ENCODE measurements around the gene NANOGP8. TPM values are rescaled to one million over a fixed set of nuclear protein-coding genes. Genes with fewer than 3 reads are reported as not detected.

NANOGP8 gene
- total RNA-seq, 3 donors from 2014 or later (not counting 1 experiment from before 2014, with no cell fraction given) = not detected

DNA sequence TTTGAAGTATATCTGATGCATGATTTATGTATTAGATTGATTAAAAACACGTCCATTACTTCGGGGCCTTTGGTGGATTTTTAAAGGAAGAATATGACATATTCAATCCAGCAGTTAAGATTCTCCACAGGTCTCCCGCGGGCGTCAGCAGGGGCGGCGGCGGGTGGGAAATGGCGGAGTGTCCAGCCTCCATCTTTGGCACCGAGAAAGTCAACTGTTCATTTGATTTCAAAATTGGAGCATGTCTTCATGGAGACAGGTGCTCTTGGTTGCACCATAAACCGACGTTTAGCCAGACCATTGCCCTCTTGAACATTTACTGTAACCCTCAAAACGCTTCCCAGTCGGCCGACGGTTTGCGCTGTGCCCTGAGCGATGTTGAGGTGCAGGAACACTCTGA lies 7.2 kb upstream of the NANOGP8 start:
- ATAC-seq (no peak), DNase-seq (no peak)
- no peaks in the 10 kb centered on the region for H3K27me3 Mint-ChIP-seq (ENCODE audit: low read depth in 2 of 2)
- no peak overlapping the region for H3K27ac Mint-ChIP-seq
- no peaks in the 10 kb centered on the region for H3K9me3 Mint-ChIP-seq
- Histone ChIP-seq H3K4me3 (ENCODE audit: low read length) (no peak overlapping the region), H3K27me3 (ENCODE audit: control insufficient read depth, insufficient read depth, low read length) (no peaks in the 10 kb centered on the region), H3K36me3 (ENCODE audit: control insufficient read depth, insufficient read depth, low read length) (no peaks in the 10 kb centered on the region), H3K4me1 (ENCODE audit: control insufficient read depth, insufficient read depth, low read length) (no peaks in the 10 kb centered on the region), H3K27ac (ENCODE audit: low read length) (no peak overlapping the region), H3K9me3 (ENCODE audit: control insufficient read depth, insufficient read depth, low read length) (no peaks in the 10 kb centered on the region)
- intact Hi-C loops (cut with micrococcal nuclease) = no loop called here
- H3K4me3 Mint-ChIP-seq = no peak overlapping the region
- no peaks in the 10 kb centered on the region for H3K4me1 Mint-ChIP-seq
- 94% methylated on average over 18 of the region's 18 CpGs for WGBS (ENCODE audit: insufficient coverage)
- H3K36me3 Mint-ChIP-seq = no peaks in the 10 kb centered on the region
- TF ChIP-seq, protein P1, sequence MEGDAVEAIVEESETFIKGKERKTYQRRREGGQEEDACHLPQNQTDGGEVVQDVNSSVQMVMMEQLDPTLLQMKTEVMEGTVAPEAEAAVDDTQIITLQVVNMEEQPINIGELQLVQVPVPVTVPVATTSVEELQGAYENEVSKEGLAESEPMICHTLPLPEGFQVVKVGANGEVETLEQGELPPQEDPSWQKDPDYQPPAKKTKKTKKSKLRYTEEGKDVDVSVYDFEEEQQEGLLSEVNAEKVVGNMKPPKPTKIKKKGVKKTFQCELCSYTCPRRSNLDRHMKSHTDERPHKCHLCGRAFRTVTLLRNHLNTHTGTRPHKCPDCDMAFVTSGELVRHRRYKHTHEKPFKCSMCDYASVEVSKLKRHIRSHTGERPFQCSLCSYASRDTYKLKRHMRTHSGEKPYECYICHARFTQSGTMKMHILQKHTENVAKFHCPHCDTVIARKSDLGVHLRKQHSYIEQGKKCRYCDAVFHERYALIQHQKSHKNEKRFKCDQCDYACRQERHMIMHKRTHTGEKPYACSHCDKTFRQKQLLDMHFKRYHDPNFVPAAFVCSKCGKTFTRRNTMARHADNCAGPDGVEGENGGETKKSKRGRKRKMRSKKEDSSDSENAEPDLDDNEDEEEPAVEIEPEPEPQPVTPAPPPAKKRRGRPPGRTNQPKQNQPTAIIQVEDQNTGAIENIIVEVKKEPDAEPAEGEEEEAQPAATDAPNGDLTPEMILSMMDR (IDR thresholded peaks at IDR 0.05) = no peak

DNA sequence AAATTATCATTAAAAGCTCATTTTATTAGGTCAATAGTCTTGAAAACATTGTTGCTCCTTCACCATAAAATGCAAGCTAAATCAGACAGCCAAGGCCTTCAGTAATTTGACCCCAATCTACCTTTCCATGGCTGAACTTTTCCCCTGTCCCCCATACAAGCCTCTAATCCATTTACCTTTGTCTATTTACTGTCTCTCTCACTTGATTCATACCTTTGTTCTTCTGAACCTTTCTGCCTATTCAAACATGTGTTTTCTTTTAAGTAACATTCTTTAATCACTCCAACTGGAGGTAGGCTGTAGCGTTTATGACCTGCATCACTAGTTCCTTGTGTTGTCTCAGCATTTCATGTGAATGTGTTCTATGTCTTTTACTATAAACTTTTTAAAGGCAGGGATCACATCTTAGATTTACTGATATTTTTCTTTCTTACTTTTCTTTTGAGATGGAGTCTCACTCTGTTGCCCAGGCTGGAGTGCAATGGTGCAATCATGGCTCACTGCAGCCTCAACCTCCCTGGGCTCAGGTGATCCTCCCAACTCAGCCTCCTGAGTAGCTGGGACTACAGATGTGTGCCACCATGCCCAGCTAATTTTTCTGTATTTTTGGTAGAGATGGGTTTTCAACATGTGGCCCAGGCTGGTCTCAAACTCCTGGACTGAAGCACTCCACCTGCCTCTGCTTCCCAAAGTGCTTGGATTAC lies 5.2 kb upstream of the NANOGP8 start:
- Histone ChIP-seq H3K9me3 (ENCODE audit: control insufficient read depth, insufficient read depth, low read length) (no peaks in the 10 kb centered on the region), H3K36me3 (ENCODE audit: control insufficient read depth, insufficient read depth, low read length) (no peaks in the 10 kb centered on the region), H3K27ac (ENCODE audit: low read length) (no peak overlapping the region), H3K4me3 (ENCODE audit: low read length) (no peak overlapping the region), H3K27me3 (ENCODE audit: control insufficient read depth, insufficient read depth, low read length) (no peaks in the 10 kb centered on the region), H3K4me1 (ENCODE audit: control insufficient read depth, insufficient read depth, low read length) (no peaks in the 10 kb centered on the region)
- Mint-ChIP-seq H3K4me3 (no peak overlapping the region), H3K27ac (no peak overlapping the region), H3K36me3 (no peaks in the 10 kb centered on the region), H3K9me3 (no peaks in the 10 kb centered on the region), H3K4me1 (no peaks in the 10 kb centered on the region), H3K27me3 (ENCODE audit: low read depth in 2 of 2) (peaks cover 0 to 3% of the 10 kb centered on the region in 2 donors)
- DNase-seq = no peak
- 80% methylated on average over 1 of the region's 1 CpG for WGBS (ENCODE audit: insufficient coverage)
- no peak for ATAC-seq
- TF ChIP-seq, protein P1 (IDR thresholded peaks at IDR 0.05) = no peak
- intact Hi-C loops (cut with micrococcal nuclease) = no loop called here

GRCh38 chr15:35089551-35089950 lies 4.5 kb upstream of the NANOGP8 start:
- no peaks in the 10 kb centered on the region for H3K27me3 ChIP-seq (ENCODE audit: control insufficient read depth, insufficient read depth, low read length)
- WGBS (ENCODE audit: insufficient coverage) = 86% methylated on average over 2 of the region's 2 CpGs
- Mint-ChIP-seq H3K36me3 (no peaks in the 10 kb centered on the region), H3K9me3 (no peaks in the 10 kb centered on the region), H3K4me1 (no peaks in the 10 kb centered on the region), H3K4me3 (no peak overlapping the region), H3K27ac (no peak overlapping the region), H3K27me3 (ENCODE audit: low read depth in 2 of 2) (peaks cover 0 to 3% of the 10 kb centered on the region in 2 donors)
- H3K9me3 ChIP-seq (ENCODE audit: control insufficient read depth, insufficient read depth, low read length) = no peaks in the 10 kb centered on the region
- H3K36me3 ChIP-seq (ENCODE audit: control insufficient read depth, insufficient read depth, low read length) = no peaks in the 10 kb centered on the region
- no peaks in the 10 kb centered on the region for H3K4me1 ChIP-seq (ENCODE audit: control insufficient read depth, insufficient read depth, low read length)
- no peak for DNase-seq
- TF ChIP-seq, protein P1 (IDR thresholded peaks at IDR 0.05) = no peak
- intact Hi-C loops (cut with micrococcal nuclease) = no loop called here
- no peak overlapping the region for H3K4me3 ChIP-seq (ENCODE audit: low read length)
- ATAC-seq = no peak
- H3K27ac ChIP-seq (ENCODE audit: low read length) = no peak overlapping the region

DNA sequence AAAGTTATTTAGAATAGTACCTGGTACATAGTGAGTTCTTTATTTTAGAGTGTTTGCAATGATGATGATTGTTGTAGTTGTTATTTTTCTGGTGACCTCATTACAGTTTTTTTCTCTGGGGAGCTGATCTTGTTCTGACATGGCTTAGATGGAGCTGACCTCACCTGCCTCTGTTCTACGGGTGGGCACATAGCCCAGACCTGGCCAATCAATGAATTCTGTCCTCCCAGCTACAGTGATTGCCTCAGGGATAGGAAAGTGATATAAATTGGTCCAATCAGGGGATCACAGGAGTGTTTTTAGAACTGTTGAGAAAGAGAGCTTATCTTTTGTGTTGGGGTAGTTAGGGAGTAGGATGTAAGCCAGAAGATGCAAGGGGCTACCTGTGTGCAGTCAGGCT lies 3.2 kb upstream of the NANOGP8 start:
- H3K4me3 Mint-ChIP-seq = no peak overlapping the region
- no peak for ATAC-seq
- WGBS (ENCODE audit: insufficient coverage) = 88% methylated on average over 1 of the region's 1 CpG
- no peak overlapping the region for H3K27ac ChIP-seq (ENCODE audit: low read length)
- intact Hi-C loops (cut with micrococcal nuclease) = no loop called here
- no peaks in the 10 kb centered on the region for H3K36me3 Mint-ChIP-seq
- H3K4me3 ChIP-seq (ENCODE audit: low read length) = no peak overlapping the region
- H3K36me3 ChIP-seq (ENCODE audit: control insufficient read depth, insufficient read depth, low read length) = no peaks in the 10 kb centered on the region
- no peaks in the 10 kb centered on the region for H3K9me3 ChIP-seq (ENCODE audit: control insufficient read depth, insufficient read depth, low read length)
- TF ChIP-seq, protein P1 (IDR thresholded peaks at IDR 0.05) = no peak
- H3K9me3 Mint-ChIP-seq = no peaks in the 10 kb centered on the region
- H3K27ac Mint-ChIP-seq = no peak overlapping the region
- no peaks in the 10 kb centered on the region for H3K27me3 ChIP-seq (ENCODE audit: control insufficient read depth, insufficient read depth, low read length)
- H3K4me1 Mint-ChIP-seq = no peaks in the 10 kb centered on the region
- peaks cover 0 to 3% of the 10 kb centered on the region in 2 donors for H3K27me3 Mint-ChIP-seq (ENCODE audit: low read depth in 2 of 2)
- H3K4me1 ChIP-seq (ENCODE audit: control insufficient read depth, insufficient read depth, low read length) = no peaks in the 10 kb centered on the region
- DNase-seq = no peak

Data from natural killer cell (primary cell).